MCF 10A (cell line): ENCODE measurements around the gene SLIT3. TPM values are rescaled to one million over a fixed set of nuclear protein-coding genes. Genes with fewer than 3 reads are reported as not detected.
A peak's percentile ranks its signal among the peaks of the same experiment; 100 is the strongest.

ENCODE experiments used
- BruUV-seq: library from RNA; stranded (reverse); fragments of 400-500 nt; replicated peaks from 2 replicates; lab custom pipeline; 2021; lab: Mats Ljungman, UMichigan
- CTCF ChIA-PET: fragments of 300-600 bp; sonication (Branson Sonifier 250); formaldehyde crosslinking; extraction: SDS; loops from one replicate; lab custom pipeline; 2021; ENCODE audit warnings: antibody characterized with exemption, inconsistent platforms; lab: Yijun Ruan, JAX
- POLR2A ChIA-PET: fragments of 300-600, 350-650 bp; sonication (Branson Sonifier 250); formaldehyde crosslinking; extraction: SDS; loops from one replicate; lab custom pipeline; 2020; ENCODE audit warnings: antibody characterized with exemption, inconsistent platforms; lab: Yijun Ruan, JAX
- DNase-seq: peaks from one replicate; pipeline ENCODE4 v3.0.0-alpha.2; 2018; ENCODE audit not compliant: unreplicated experiment
- H3K27ac Mint-ChIP-seq: one replicate; pipeline ENCODE4 v1.8.0; 2022; ENCODE audit warnings: mild to moderate bottlenecking, low read depth, mixed read lengths; ENCODE audit not compliant: unreplicated experiment
- H3K27me3 Mint-ChIP-seq: one replicate; pipeline ENCODE4 v1.8.0; 2022; ENCODE audit warnings: mixed read lengths; ENCODE audit not compliant: insufficient read depth, unreplicated experiment
- H3K36me3 Mint-ChIP-seq: one replicate; pipeline ENCODE4 v1.8.0; 2022; ENCODE audit warnings: mild to moderate bottlenecking, moderate library complexity, mixed read lengths; ENCODE audit not compliant: insufficient read depth, unreplicated experiment
- H3K4me1 Mint-ChIP-seq: one replicate; pipeline ENCODE4 v1.8.0; 2022; ENCODE audit warnings: mixed read lengths; ENCODE audit not compliant: insufficient read depth, unreplicated experiment
- H3K4me3 Mint-ChIP-seq: one replicate; pipeline ENCODE4 v1.8.0; 2022; ENCODE audit warnings: mild to moderate bottlenecking, moderate library complexity, mixed read lengths; ENCODE audit not compliant: unreplicated experiment
- H3K9me3 Mint-ChIP-seq: one replicate; pipeline ENCODE4 v1.8.0; 2022; ENCODE audit warnings: mixed read lengths; ENCODE audit not compliant: unreplicated experiment
- intact Hi-C: fragments of 100-400 bp; cut with micrococcal nuclease; formaldehyde crosslinking; loops from 2 replicates; pipeline ENCODE4 v1.14.1; 2022
- total RNA-seq: library from RNA; stranded (reverse); gene quantifications from 2 replicates; pipeline ENCODE4 v1.2.3, GENCODE V29; 2022
- TF ChIP-seq, protein P1 (sequence below): fragments of 200-600 bp; IDR thresholded peaks from one replicate; pipeline ENCODE4 v1.8.0; 2022; ENCODE audit warnings: antibody characterized with exemption, mild to moderate bottlenecking; ENCODE audit not compliant: unreplicated experiment

Gene SLIT3
- total RNA-seq, 1 experiment from 2014 or later, result 0.89 TPM

DNA sequence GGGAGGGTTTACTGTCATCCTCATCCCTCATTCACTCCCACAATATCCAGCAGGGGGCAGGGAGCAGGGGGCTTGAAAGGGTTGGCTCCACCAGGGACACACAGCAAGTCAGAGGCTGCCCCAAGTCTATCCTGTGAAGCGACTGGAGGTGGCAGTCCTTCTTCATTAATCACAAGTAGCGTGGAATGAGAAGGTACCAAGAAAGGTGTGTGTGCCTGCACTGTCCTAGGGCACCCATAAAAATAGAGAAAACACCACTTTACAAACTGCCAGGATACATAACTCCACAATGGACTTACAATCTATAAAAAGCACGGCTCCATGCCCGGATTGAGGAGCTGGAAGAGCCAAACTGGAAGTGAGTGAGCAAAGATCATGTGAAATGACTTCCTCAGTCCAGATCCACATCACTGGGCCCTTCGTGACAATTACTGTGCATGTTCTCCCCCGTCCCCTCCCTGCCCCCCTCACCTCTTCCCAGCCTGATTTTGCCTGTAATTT lies 183.9 kb downstream of the SLIT3 start:
- intact Hi-C loops, result no loop called here
- no peak overlapping the region for H3K27ac Mint-ChIP-seq
- no TSS peak for BruUV-seq
- ChIA-PET CTCF (interaction anchor here (0.6 to 0.7 kb wide), 3 partner anchors 9 to 426 kb away, joined by 3 to 4 read pairs (median 3); no protein-coding TSS in a partner anchor), POLR2A (no interaction called here)
- peak; percentile 47 for DNase-seq
- H3K36me3 Mint-ChIP-seq, result no peaks in the 10 kb centered on the region
- H3K27me3 Mint-ChIP-seq, result no peaks in the 10 kb centered on the region
- TF ChIP-seq, protein P1, sequence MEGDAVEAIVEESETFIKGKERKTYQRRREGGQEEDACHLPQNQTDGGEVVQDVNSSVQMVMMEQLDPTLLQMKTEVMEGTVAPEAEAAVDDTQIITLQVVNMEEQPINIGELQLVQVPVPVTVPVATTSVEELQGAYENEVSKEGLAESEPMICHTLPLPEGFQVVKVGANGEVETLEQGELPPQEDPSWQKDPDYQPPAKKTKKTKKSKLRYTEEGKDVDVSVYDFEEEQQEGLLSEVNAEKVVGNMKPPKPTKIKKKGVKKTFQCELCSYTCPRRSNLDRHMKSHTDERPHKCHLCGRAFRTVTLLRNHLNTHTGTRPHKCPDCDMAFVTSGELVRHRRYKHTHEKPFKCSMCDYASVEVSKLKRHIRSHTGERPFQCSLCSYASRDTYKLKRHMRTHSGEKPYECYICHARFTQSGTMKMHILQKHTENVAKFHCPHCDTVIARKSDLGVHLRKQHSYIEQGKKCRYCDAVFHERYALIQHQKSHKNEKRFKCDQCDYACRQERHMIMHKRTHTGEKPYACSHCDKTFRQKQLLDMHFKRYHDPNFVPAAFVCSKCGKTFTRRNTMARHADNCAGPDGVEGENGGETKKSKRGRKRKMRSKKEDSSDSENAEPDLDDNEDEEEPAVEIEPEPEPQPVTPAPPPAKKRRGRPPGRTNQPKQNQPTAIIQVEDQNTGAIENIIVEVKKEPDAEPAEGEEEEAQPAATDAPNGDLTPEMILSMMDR, result no peak
- H3K4me1 Mint-ChIP-seq, result no peaks in the 10 kb centered on the region
- peaks cover 37% of the 10 kb centered on the region for H3K9me3 Mint-ChIP-seq
- H3K4me3 Mint-ChIP-seq, result no peak overlapping the region

DNA sequence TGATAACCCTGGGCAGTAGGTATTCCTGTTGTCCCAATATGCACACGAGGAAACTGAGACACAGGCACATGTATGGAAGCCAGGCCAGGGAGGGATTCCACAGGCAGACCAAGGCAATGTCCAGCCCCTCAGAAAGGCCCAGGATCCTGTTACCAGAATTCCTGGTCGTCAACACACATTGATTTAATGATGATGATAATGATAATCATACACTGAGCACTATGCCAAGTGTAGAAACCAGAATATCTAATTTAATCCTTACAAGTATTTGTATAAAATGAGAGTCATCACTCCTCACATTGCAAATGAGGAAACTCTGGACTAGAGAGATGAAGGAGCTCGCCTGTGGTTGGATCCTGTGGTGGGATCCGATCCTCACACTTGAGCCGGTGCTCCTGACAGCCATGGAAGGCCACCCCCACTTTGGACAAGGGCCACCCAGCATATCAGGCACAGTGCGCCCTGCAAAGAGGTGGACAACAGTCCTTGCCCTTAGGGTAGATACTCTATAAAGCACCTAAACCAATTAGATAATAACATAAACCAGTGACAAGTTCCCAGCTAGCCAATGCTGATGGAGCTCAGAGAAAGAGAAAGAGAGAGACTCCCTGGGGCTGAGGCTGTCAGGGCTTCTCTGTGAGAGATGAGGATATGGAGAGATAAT lies 185.3 kb downstream of the SLIT3 start:
- DNase-seq, result no peak
- CTCF ChIA-PET, result interaction anchor here (0.5 kb wide), 1 partner anchor 417 kb away, joined by 3 read pairs; no protein-coding TSS in a partner anchor
- no peak overlapping the region for H3K27ac Mint-ChIP-seq
- BruUV-seq, result no TSS peak
- POLR2A ChIA-PET, result no interaction called here
- no peaks in the 10 kb centered on the region for H3K36me3 Mint-ChIP-seq
- H3K9me3 Mint-ChIP-seq, result peaks cover 45% of the 10 kb centered on the region
- no peaks in the 10 kb centered on the region for H3K4me1 Mint-ChIP-seq
- TF ChIP-seq, protein P1, result no peak
- H3K4me3 Mint-ChIP-seq, result no peak overlapping the region
- intact Hi-C loops, result no loop called here
- no peaks in the 10 kb centered on the region for H3K27me3 Mint-ChIP-seq

- H3K27me3 Mint-ChIP-seq, result no peaks in the 10 kb centered on the region
- H3K4me1 Mint-ChIP-seq, result no peaks in the 10 kb centered on the region
- ChIA-PET POLR2A (interaction anchor here (0.7 kb wide), 1 partner anchor 8 kb away, joined by 3 read pairs; no protein-coding TSS in a partner anchor), CTCF (interaction anchor here (0.6 to 1.5 kb wide), 3 partner anchors 83 to 187 kb away, joined by 3 to 7 read pairs (median 3); partner anchors contain the start of gene SLIT3)
- no peak for DNase-seq
- H3K4me3 Mint-ChIP-seq, result no peak overlapping the region
- no TSS peak for BruUV-seq
- H3K27ac Mint-ChIP-seq, result no peak overlapping the region
- no peaks in the 10 kb centered on the region for H3K36me3 Mint-ChIP-seq
- intact Hi-C loops, result no loop called here
- peaks cover 44% of the 10 kb centered on the region for H3K9me3 Mint-ChIP-seq
- TF ChIP-seq, protein P1, result no peak
Observed at GRCh38 chr5:169114466-169115065, 186.4 kb downstream of the SLIT3 start.

- CTCF ChIA-PET, result interaction anchor here (1.0 to 1.1 kb wide), 2 partner anchors 20 to 193 kb away, joined by 3 to 4 read pairs; no protein-coding TSS in a partner anchor
- intact Hi-C loops, result no loop called here
- no TSS peak for BruUV-seq
Observed at GRCh38 chr5:169112016-169112415, 188.9 kb downstream of the SLIT3 start.

More at GRCh38 chr5:169112016-169112415, 188.9 kb downstream of the SLIT3 start:
- POLR2A ChIA-PET, result no interaction called here
- H3K27me3 Mint-ChIP-seq, result no peaks in the 10 kb centered on the region
- H3K27ac Mint-ChIP-seq, result no peak overlapping the region
- no peaks in the 10 kb centered on the region for H3K36me3 Mint-ChIP-seq
- no peak for DNase-seq
- TF ChIP-seq, protein P1, result no peak
- no peaks in the 10 kb centered on the region for H3K4me1 Mint-ChIP-seq
- H3K9me3 Mint-ChIP-seq, result peaks cover 48% of the 10 kb centered on the region
- H3K4me3 Mint-ChIP-seq, result no peak overlapping the region
